HG02759 (cell line): ENCODE results near the gene CCL15.
"Not testable (repeated sequence)": the region's sequence is repeated elsewhere in the genome, so short reads cannot be mapped to it uniquely, and the experiment has no call there.

Experiments
- ATAC-seq: cut with Tn5 transposase; IDR thresholded peaks from one replicate; pipeline ENCODE4 v1.9.1; 2021; ENCODE audit warnings: mild to moderate bottlenecking, moderate library complexity; ENCODE audit not compliant: unreplicated experiment

The CCL15 gene

GRCh38 chr17:36001110-36001771 lies at the start of gene CCL15:
CCL15 (minus strand) TSS chr17:36001553; CDS start chr17:36001492, 61 bp downstream.
- no peak for ATAC-seq

GRCh38 chr17:36049643-36050042 lies 48.3 kb upstream of the CCL15 start:
- no peak for ATAC-seq

GRCh38 chr17:36048066-36048465 lies 46.7 kb upstream of the CCL15 start:
- ATAC-seq, result no peak

GRCh38 chr17:36036235-36036634 lies 34.9 kb upstream of the CCL15 start:
- no peak for ATAC-seq

GRCh38 chr17:36034127-36034526 lies 32.8 kb upstream of the CCL15 start:
- ATAC-seq, result peak; percentile 47

GRCh38 chr17:36030956-36031355 lies 29.6 kb upstream of the CCL15 start:
- ATAC-seq, result no peak

- ATAC-seq, result no peak
These were observed 26.4 kb upstream of the CCL15 start for GRCh38 chr17:36027761-36028160.

GRCh38 chr17:36024106-36024869 lies 22.9 kb upstream of the CCL15 start:
- ATAC-seq, result no peak

GRCh38 chr17:36019423-36019822 lies 18.1 kb upstream of the CCL15 start:
- no peak for ATAC-seq

- no peak for ATAC-seq
These were observed 16.4 kb upstream of the CCL15 start, which contains the start of gene CCL23 for GRCh38 chr17:36017799-36018198. CCL23 (minus strand) TSS chr17:36017972; CDS start chr17:36017897, 75 bp downstream.

- no peak for ATAC-seq
These were observed 15.2 kb upstream of the CCL15 start for GRCh38 chr17:36016555-36016954.

- not testable (repeated sequence) for ATAC-seq
These were observed 14.5 kb upstream of the CCL15 start for GRCh38 chr17:36015895-36016294.

GRCh38 chr17:36014946-36015345 lies 13.6 kb upstream of the CCL15 start:
- ATAC-seq, result no peak

- ATAC-seq, result no peak
These were observed 9.8 kb upstream of the CCL15 start for GRCh38 chr17:36011201-36011600.

GRCh38 chr17:36008998-36009665 lies 7.8 kb upstream of the CCL15 start:
- no peak for ATAC-seq

- no peak for ATAC-seq
These were observed 3.3 kb upstream of the CCL15 start for GRCh38 chr17:36004594-36005108.

- no peak for ATAC-seq
These were observed 1.3 kb upstream of the CCL15 start for GRCh38 chr17:36002631-36003030.

GRCh38 chr17:36001862-36002603 lies 680 bp upstream of the CCL15 start:
- ATAC-seq, result no peak

- ATAC-seq, result no peak
These were observed 632 bp downstream of the CCL15 start for GRCh38 chr17:36000732-36001109.

GRCh38 chr17:35998756-35999155 lies 2.6 kb downstream of the CCL15 start:
- no peak for ATAC-seq

- ATAC-seq, result no peak
These were observed 3.3 kb downstream of the CCL15 start for GRCh38 chr17:35998018-35998545.
